Esophagus muscularis mucosa (tissue), 3 donors: ENCODE measurements around the gene LRRIQ1.

Experiments
- POLR2A ChIP-seq: fragments of 450-650 bp; IDR thresholded peaks from one replicate; pipeline ENCODE4 v1.6.1; 2017; ENCODE audit warnings: antibody characterized with exemption, moderate library complexity, mild to moderate bottlenecking, low read depth
- POLR2AphosphoS5 ChIP-seq, 2 donors: sonication (generic); formaldehyde crosslinking; IDR thresholded peaks; one replicate each; pipeline ENCODE4 v1.6.1; 2017; ENCODE audit warnings: antibody characterized with exemption in 2 of 2
- TF ChIP-seq, protein P1 (sequence below), 3 experiments: fragments of 200-600 bp in 2 of 3; fragments of 450-650 bp in 1 of 3; sonication (generic) in 2 of 3; IDR thresholded peaks; one replicate each; pipeline ENCODE4 v1.5.1; 2017 to 2019; ENCODE audit warnings: antibody characterized with exemption in 3 of 3, mild to moderate bottlenecking in 2 of 3, moderate library complexity in 1 of 3

DNA sequence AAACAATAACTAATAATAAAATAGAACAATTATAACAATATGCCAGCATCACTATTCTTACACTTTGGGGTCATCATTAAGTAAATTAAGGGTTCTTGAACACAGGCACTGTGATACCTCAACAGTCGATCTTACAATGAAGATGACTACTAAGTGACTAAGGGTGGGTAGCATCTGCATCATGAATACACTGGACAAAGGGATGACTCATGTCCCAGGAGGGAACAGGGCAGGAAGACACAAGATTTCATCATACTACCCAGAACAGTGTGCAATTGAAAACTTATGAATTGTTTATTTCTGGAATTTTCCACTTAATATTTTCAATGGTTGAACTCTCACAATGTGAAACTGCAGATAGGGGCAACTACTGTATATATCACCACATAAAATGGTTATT, 19.7 kb upstream of the LRRIQ1 start:
- TF ChIP-seq, protein P1, sequence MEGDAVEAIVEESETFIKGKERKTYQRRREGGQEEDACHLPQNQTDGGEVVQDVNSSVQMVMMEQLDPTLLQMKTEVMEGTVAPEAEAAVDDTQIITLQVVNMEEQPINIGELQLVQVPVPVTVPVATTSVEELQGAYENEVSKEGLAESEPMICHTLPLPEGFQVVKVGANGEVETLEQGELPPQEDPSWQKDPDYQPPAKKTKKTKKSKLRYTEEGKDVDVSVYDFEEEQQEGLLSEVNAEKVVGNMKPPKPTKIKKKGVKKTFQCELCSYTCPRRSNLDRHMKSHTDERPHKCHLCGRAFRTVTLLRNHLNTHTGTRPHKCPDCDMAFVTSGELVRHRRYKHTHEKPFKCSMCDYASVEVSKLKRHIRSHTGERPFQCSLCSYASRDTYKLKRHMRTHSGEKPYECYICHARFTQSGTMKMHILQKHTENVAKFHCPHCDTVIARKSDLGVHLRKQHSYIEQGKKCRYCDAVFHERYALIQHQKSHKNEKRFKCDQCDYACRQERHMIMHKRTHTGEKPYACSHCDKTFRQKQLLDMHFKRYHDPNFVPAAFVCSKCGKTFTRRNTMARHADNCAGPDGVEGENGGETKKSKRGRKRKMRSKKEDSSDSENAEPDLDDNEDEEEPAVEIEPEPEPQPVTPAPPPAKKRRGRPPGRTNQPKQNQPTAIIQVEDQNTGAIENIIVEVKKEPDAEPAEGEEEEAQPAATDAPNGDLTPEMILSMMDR (IDR thresholded peaks at IDR 0.05), result no peak
- TF ChIP-seq POLR2AphosphoS5 (IDR thresholded peaks at IDR 0.05), result no peak
- no peak for TF ChIP-seq POLR2A
